HepG2 (cell line): ENCODE results near the gene CDKL5. TPM values are rescaled to one million over a fixed set of nuclear protein-coding genes. Genes with fewer than 3 reads are reported as not detected.

Experiments used
- ATAC-seq: fragments of 200-7000 bp; cut with Tn5 transposase; 3 replicates; pipeline ENCODE4 v1.9.1; 2020; ENCODE audit warnings: mild to moderate bottlenecking, moderate library complexity
- BruUV-seq: library from RNA; stranded (reverse); fragments of 400-500 nt; replicated peaks from 2 replicates; lab custom pipeline; 2021; lab: Mats Ljungman, UMichigan
- CTCF ChIA-PET: fragments of 300-600 bp; formaldehyde crosslinking; extraction: SDS; loops from one replicate; lab custom pipeline; 2021; ENCODE audit warnings: low total read pairs, inconsistent platforms, low intra/inter-chr PET ratio; lab: Yijun Ruan, JAX
- POLR2A ChIA-PET: fragments of 350-600 bp; sonication (Branson Sonifier 250); formaldehyde crosslinking; loops from one replicate; lab custom pipeline; 2020; ENCODE audit warnings: antibody characterized with exemption, inconsistent platforms; lab: Yijun Ruan, JAX
- DNase-seq: peaks from one replicate; pipeline ENCODE4 v3.0.0-alpha.2; 2015; ENCODE audit warnings: low spot score
- FAIRE-seq: peaks from 3 replicates; lab custom pipeline; 2011; peaks lifted over from hg19 to GRCh38; lab: Jason Lieb, UNC
- H2AFZ ChIP-seq: one replicate; pipeline ENCODE4 v1.6.1; 2011; ENCODE audit warnings: low read length, inconsistent platforms
- H3K27ac ChIP-seq: fragments of 300-600 bp; 3 replicates; pipeline ENCODE4 v1.8.0; 2011; ENCODE audit warnings: mixed run types, mild to moderate bottlenecking, mixed read lengths, low read length, inconsistent platforms; ENCODE audit not compliant: insufficient read depth; ENCODE audit errors: extremely low read length
- H3K27me3 ChIP-seq, 2 experiments: fragments of 200-600 bp in 1 of 2; 2 replicates in 1 of 2; 3 replicates in 1 of 2; pipeline versions ENCODE4 v1.6.0 to v1.8.0; 2011; ENCODE audit warnings: low read length in 2 of 2, mild to moderate bottlenecking in 2 of 2, moderate library complexity in 2 of 2, inconsistent platforms in 1 of 2; ENCODE audit not compliant: insufficient read depth in 2 of 2, control insufficient read depth in 1 of 2
- H3K36me3 ChIP-seq, 2 experiments: fragments of 200-600 bp in 1 of 2; replicated peaks in 1 of 2; 2 replicates in 1 of 2; 3 replicates in 1 of 2; pipeline versions ENCODE4 v1.5.1 to v1.8.0; 2011; ENCODE audit warnings: low read length in 2 of 2, inconsistent platforms in 1 of 2; ENCODE audit not compliant: insufficient read depth in 2 of 2, control insufficient read depth in 1 of 2
- H3K4me1 ChIP-seq: 2 replicates; pipeline ENCODE4 v1.5.1; 2012; ENCODE audit warnings: low read length, inconsistent platforms; ENCODE audit not compliant: insufficient read depth
- H3K4me2 ChIP-seq: 2 replicates; pipeline ENCODE4 v1.6.0; 2011; ENCODE audit warnings: low read depth, low read length, inconsistent platforms
- H3K4me3 ChIP-seq, 3 experiments: fragments of 200-600 bp in 1 of 3; sonication (generic), shearing (Covaris generic) in 1 of 3; replicated peaks in 1 of 3; 2 replicates each; pipeline ENCODE4 v1.5.1; 2011 to 2016; ENCODE audit warnings: low read length in 3 of 3, inconsistent platforms in 2 of 3, low read depth in 2 of 3, mild to moderate bottlenecking in 2 of 3, control low read depth in 1 of 3, mixed read lengths in 1 of 3; ENCODE audit not compliant: insufficient read depth in 1 of 3
- H3K79me2 ChIP-seq: one replicate; pipeline ENCODE4 v1.6.1; 2011; ENCODE audit warnings: low read length, inconsistent platforms; ENCODE audit not compliant: insufficient read depth
- H3K9ac ChIP-seq: 2 replicates; pipeline ENCODE4 v1.6.0; 2011; ENCODE audit warnings: mild to moderate bottlenecking, low read depth, low read length, inconsistent platforms; ENCODE audit not compliant: insufficient read depth
- H3K9me3 ChIP-seq: 2 replicates; pipeline ENCODE4 v1.5.1; 2012; ENCODE audit warnings: mild to moderate bottlenecking, low read length
- H4K20me1 ChIP-seq: 2 replicates; pipeline ENCODE4 v1.6.0; 2011; ENCODE audit warnings: inconsistent platforms, mild to moderate bottlenecking, low read length, moderate library complexity; ENCODE audit not compliant: insufficient read depth
- E2F2 ChIP-seq: sonication (generic); formaldehyde crosslinking; IDR thresholded peaks from 2 replicates; pipeline ENCODE4 v1.4.0; 2020; ENCODE audit warnings: missing genetic modification reagents, borderline replicate concordance
- GATA4 ChIP-seq: sonication (generic); IDR thresholded peaks from 2 replicates; pipeline ENCODE4 v1.6.1; 2016; ENCODE audit warnings: antibody characterized with exemption, low read depth, borderline replicate concordance
- HMGA1 ChIP-seq: sonication (generic); formaldehyde crosslinking; conservative IDR thresholded peaks from 2 replicates; pipeline ENCODE4 v1.4.0; 2020; ENCODE audit warnings: missing genetic modification reagents
- IRX3 ChIP-seq: sonication (generic); formaldehyde crosslinking; IDR thresholded peaks from 2 replicates; pipeline ENCODE4 v1.8.1; 2023; ENCODE audit warnings: mild to moderate bottlenecking, low read depth, missing genetic modification reagents, borderline replicate concordance
- NR3C1 ChIP-seq: sonication (generic); formaldehyde crosslinking; IDR thresholded peaks from 2 replicates; pipeline ENCODE4 v1.4.0; 2020; ENCODE audit warnings: missing genetic modification reagents
- POLR2G ChIP-seq: fragments of 200-400 bp; formaldehyde crosslinking; IDR thresholded peaks from 2 replicates; pipeline ENCODE4 v1.6.1; 2018; ENCODE audit warnings: mild to moderate bottlenecking, low read depth, low read length, moderate library complexity
- SRF ChIP-seq: IDR thresholded peaks from 2 replicates; pipeline ENCODE4 v1.6.1; 2011; ENCODE audit warnings: mild to moderate bottlenecking, low read depth, low read length, moderate library complexity
- STAG1 ChIP-seq: sonication (generic); formaldehyde crosslinking; IDR thresholded peaks from 2 replicates; pipeline ENCODE4 v1.4.0; 2020; ENCODE audit warnings: missing genetic modification reagents
- STAT5B ChIP-seq: sonication (generic); formaldehyde crosslinking; IDR thresholded peaks from 2 replicates; pipeline ENCODE4 v1.4.0; 2020; ENCODE audit warnings: missing genetic modification reagents
- ZBTB7A ChIP-seq: sonication (generic); formaldehyde crosslinking; IDR thresholded peaks from 2 replicates; pipeline ENCODE4 v1.8.0; 2022; ENCODE audit warnings: mild to moderate bottlenecking, missing genetic modification reagents
- ZNF225 ChIP-seq: sonication (generic); formaldehyde crosslinking; IDR thresholded peaks from 2 replicates; pipeline ENCODE4 v1.4.0; 2020; ENCODE audit warnings: mild to moderate bottlenecking, missing genetic modification reagents
- WGBS: methylation state at CpG from one replicate; pipeline ENCODE4 v1.1.6; 2017; ENCODE audit warnings: low lambda C conversion rate; 5-methylcytosine and 5-hydroxymethylcytosine counted together
- in situ Hi-C: cut with HindIII; loops from 2 replicates; pipeline ENCODE4 v1.10.0; 2017; ENCODE audit warnings: low pct_unique_long_range_greater_than_20kb; ENCODE audit not compliant: extremely low pct_ligation_motif_present
- intact Hi-C: fragments of 100-400 bp; cut with micrococcal nuclease; formaldehyde crosslinking; loops from one replicate; pipeline ENCODE4 v1.10.0; 2022; ENCODE audit not compliant: unreplicated experiment
- polyA plus RNA-seq, 8 experiments: library from polyadenylated mRNA; depleted of rRNA in 3 of 8; stranded (reverse) in 7 of 8; unstranded in 1 of 8; fragments of >200 nt; fragmentation: Illumina TruSeq in 4 of 8; extraction: Trizol in 4 of 8; gene quantifications; 2 replicates each; pipeline versions ENCODE4 v1.2.1 to v1.2.3, GENCODE V29; 2011 to 2016; ENCODE audit warnings: low read depth in 4 of 8, missing spikeins in 1 of 8, mixed read lengths in 1 of 8; ENCODE audit not compliant: insufficient read depth in 1 of 8
- total RNA-seq, 5 experiments: library from RNA; depleted of rRNA; stranded (reverse); fragments of >200 nt; fragmentation: Illumina TruSeq; extraction: Trizol; gene quantifications; 2 replicates each; pipeline ENCODE4 v1.2.3, GENCODE V29; 2016; ENCODE audit warnings: low read depth in 1 of 5
- TF ChIP-seq, protein P1 (sequence below): sonication (generic); formaldehyde crosslinking; IDR thresholded peaks from one replicate; pipeline ENCODE4 v1.5.1; 2020; ENCODE audit warnings: mild to moderate bottlenecking, missing genetic modification reagents; ENCODE audit errors: not compliant biosample characterization

CDKL5 gene
- total and polyA plus RNA-seq, 2 of the 13 experiments (the other 11 are each of a cell fraction or from before 2014, with no cell fraction given) = 2.8 to 7.0 TPM

GRCh38 chrX:18449236-18449635 lies 23.8 kb downstream of the CDKL5 start:
- TF ChIP-seq ZBTB7A (CRISPR knock-in tag) (no peak), NR3C1 (CRISPR knock-in tag) (no peak), STAG1 (CRISPR knock-in tag) (no peak), HMGA1 (CRISPR knock-in tag) (no peak), E2F2 (no peak), POLR2G (no peak), ZNF225 (CRISPR knock-in tag) (no peak), IRX3 (CRISPR knock-in tag) (no peak), GATA4 (no peak), SRF (no peak), STAT5B (no peak)
- TF ChIP-seq, protein P1, sequence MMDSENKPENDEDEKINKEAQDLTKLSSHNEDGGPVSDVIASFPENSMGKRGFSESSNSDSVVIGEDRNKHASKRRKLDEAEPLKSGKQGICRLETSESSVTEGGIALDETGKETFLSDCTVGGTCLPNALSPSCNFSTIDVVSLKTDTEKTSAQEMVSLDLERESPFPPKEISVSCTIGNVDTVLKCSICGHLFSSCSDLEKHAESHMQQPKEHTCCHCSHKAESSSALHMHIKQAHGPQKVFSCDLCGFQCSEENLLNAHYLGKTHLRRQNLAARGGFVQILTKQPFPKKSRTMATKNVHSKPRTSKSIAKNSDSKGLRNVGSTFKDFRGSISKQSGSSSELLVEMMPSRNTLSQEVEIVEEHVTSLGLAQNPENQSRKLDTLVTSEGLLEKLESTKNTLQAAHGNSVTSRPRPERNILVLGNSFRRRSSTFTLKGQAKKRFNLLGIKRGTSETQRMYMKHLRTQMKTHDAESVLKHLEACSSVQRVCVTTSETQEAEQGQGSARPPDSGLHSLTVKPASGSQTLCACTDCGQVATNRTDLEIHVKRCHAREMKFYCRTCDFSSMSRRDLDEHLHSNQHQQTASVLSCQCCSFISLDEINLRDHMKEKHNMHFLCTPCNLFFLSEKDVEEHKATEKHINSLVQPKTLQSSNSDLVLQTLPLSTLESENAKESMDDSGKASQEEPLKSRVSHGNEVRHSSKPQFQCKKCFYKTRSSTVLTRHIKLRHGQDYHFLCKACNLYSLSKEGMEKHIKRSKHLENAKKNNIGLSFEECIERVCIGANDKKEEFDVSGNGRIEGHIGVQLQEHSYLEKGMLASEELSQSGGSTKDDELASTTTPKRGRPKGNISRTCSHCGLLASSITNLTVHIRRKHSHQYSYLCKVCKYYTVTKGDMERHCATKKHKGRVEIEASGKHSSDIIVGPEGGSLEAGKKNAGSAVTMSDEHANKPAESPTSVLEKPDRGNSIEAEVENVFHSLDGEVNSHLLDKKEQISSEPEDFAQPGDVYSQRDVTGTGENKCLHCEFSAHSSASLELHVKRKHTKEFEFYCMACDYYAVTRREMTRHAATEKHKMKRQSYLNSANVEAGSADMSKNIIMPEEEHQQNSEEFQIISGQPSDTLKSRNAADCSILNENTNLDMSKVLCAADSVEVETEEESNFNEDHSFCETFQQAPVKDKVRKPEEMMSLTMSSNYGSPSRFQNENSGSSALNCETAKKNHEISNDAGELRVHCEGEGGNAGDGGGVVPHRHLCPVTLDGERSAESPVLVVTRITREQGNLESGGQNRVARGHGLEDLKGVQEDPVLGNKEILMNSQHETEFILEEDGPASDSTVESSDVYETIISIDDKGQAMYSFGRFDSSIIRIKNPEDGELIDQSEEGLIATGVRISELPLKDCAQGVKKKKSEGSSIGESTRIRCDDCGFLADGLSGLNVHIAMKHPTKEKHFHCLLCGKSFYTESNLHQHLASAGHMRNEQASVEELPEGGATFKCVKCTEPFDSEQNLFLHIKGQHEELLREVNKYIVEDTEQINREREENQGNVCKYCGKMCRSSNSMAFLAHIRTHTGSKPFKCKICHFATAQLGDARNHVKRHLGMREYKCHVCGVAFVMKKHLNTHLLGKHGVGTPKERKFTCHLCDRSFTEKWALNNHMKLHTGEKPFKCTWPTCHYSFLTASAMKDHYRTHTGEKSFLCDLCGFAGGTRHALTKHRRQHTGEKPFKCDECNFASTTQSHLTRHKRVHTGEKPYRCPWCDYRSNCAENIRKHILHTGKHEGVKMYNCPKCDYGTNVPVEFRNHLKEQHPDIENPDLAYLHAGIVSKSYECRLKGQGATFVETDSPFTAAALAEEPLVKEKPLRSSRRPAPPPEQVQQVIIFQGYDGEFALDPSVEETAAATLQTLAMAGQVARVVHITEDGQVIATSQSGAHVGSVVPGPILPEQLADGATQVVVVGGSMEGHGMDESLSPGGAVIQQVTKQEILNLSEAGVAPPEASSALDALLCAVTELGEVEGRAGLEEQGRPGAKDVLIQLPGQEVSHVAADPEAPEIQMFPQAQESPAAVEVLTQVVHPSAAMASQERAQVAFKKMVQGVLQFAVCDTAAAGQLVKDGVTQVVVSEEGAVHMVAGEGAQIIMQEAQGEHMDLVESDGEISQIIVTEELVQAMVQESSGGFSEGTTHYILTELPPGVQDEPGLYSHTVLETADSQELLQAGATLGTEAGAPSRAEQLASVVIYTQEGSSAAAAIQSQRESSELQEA (CRISPR knock-in tag) = no peak
- no peak overlapping the region for H3K4me3 ChIP-seq
- no peaks in the 10 kb centered on the region for H3K36me3 ChIP-seq
- 94% methylated on average over 3 of the region's 4 CpGs for WGBS
- no peaks in the 10 kb centered on the region for H3K9me3 ChIP-seq
- intact Hi-C loops (no loop called here), in situ Hi-C loops (loop anchor here (25.0 kb wide), 1 partner anchor 163 kb away; no protein-coding TSS in a partner anchor)
- FAIRE-seq (no peak), DNase-seq (no peak), ATAC-seq (no peak)
- no peak overlapping the region for H2AFZ ChIP-seq
- no peaks in the 10 kb centered on the region for H3K4me1 ChIP-seq
- peaks cover 10% of the 10 kb centered on the region for H3K79me2 ChIP-seq
- H3K27ac ChIP-seq = no peak overlapping the region
- no peaks in the 10 kb centered on the region for H4K20me1 ChIP-seq
- H3K9ac ChIP-seq = no peak overlapping the region
- no TSS peak for BruUV-seq
- ChIA-PET CTCF (no interaction called here), POLR2A (no interaction called here)
- H3K4me2 ChIP-seq = no peak overlapping the region
- H3K27me3 ChIP-seq = no peaks in the 10 kb centered on the region
